HG02678 (cell line): ENCODE measurements around the gene PMEL.
"Not testable (repeated sequence)": the region's sequence is repeated elsewhere in the genome, so short reads cannot be mapped to it uniquely, and the experiment has no call there.

Experiments used
- ATAC-seq: cut with Tn5 transposase; IDR thresholded peaks from one replicate; pipeline ENCODE4 v1.9.1; 2021; ENCODE audit warnings: mild to moderate bottlenecking, moderate library complexity; ENCODE audit not compliant: unreplicated experiment

Gene PMEL

GRCh38 chr12:55983232-55983842 lies 17.5 kb upstream of the PMEL start:
- no peak for ATAC-seq

DNA sequence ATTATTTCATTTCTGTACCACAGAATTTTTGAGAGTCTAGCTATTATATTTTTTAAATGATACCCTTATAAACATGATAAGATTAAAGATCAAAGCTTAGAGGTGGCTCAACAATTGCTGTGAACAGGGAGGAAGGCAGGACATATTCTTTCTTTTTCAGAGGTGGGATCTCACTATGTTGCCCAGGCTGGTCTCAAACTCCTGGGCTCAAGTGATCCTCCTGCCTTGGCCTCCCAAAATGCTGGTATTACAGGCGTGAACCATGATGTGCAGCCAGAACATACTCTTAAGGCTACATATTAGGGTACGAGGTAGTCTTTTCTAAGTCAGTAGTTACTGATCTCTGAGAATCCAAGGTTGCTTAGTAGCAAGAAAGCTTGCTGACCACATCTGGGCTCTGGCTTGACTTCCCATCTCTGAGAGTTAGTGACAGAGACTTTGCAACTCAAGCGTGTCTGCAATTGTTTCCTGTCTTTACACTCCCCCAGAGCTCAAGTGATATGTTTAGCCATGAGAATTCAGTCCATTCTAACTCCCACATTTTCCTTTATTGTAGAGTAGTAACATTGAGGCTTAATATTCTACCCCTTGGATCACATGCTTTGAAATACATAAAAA lies 16.6 kb upstream of the PMEL start:
- peak; percentile 66 for ATAC-seq

DNA sequence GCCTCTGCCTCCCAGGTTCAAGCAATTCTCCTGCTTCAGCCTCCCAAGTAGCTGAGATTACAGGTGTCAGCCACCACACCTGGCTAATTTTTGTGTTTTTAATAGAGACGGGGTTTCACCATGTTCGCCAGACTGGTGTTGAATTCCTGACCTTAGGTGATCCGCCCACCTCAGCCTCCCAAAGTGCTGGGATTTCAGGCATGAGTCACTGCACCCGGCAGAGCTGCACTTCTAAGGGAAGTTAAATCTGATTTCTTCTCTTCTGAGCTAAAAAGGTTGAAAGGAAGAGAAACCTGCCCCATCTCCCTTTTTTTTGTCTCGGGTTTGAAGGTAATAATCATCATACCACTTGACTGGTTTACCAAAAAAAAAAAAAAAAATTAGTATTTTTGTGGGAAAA lies 16.0 kb upstream of the PMEL start:
- not testable (repeated sequence) for ATAC-seq

- ATAC-seq, result no peak
Measured at GRCh38 chr12:55979069-55979468, 13.2 kb upstream of the PMEL start.

GRCh38 chr12:55978393-55978792 lies 12.6 kb upstream of the PMEL start:
- ATAC-seq, result no peak

GRCh38 chr12:55974308-55974730 lies 8.5 kb upstream of the PMEL start:
- ATAC-seq, result peak; percentile 8

DNA sequence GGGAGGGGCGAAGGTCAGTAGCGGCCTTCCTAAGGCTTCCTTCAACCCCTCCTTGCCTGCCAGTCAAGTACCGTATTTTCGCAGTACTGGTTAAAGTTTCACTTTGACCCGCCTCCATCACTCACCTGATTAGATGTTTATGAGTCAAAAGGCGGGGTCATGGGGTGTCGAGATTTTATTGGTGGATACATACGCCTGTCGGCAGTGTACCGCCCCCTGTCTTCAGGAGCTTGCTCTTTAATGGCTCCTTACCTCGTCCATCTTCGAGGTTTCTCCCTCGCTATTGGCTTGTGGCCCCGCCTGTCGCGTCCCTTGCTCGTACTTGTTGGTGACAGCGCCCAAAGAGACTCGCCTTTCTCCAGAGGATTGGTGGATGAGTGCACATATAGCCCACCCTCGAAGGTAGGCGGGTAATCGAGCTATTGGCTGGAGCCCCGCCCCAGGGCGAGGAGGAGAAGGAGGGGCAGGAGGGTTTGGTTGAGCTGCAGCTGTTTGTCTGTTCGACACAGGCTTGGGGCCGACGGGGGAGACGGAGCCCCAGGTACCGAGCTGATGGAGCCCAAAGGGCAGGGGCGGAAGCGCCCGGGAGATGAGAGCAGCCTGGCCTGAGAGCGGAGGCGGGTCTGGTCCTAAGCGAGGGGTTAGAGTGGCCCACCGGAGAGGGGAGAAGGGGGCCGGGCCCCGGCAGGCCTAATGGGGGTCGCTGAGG lies 7.9 kb upstream of the PMEL start, which contains the start of gene RAB5B:
Gene RAB5B, plus strand, starts transcription at position 480 of the 709 bp plus-strand sequence. CDS start 12,883 bp downstream, outside the sequence.
- ATAC-seq, result peak; percentile 91

DNA sequence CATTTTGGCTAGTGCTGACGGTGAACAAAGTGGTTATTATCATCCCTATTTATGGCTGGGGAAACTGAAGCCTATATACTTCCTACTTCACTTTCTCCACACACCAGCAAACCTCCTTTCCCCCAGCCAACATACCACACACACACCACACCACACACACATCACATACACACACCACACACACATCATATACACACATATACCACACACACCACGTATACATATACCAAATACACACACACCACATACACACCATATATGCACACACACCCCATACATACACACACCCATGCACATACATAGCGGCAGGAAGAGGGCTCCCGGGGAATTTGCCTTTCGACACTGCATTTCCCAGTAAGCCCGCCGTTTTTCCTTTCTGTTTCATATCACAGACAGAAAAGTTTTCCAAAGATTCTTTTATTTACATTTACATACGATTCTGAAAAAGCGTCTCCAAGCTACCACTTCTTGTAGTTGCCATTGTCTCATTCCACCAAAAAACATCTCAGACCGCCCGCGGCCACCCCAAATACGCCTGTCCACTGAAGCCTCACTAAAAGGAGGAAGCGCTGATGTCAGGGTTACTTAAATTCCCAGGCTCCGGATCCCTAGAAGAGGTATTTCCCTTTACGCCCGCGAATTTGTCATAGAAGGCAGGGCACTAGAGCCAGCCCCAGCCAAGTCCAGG lies 7.2 kb upstream of the PMEL start:
- ATAC-seq, result no peak

- no peak for ATAC-seq
Measured at GRCh38 chr12:55972456-55972855, 6.6 kb upstream of the PMEL start.

GRCh38 chr12:55972042-55972441 lies 6.2 kb upstream of the PMEL start:
- ATAC-seq, result no peak

DNA sequence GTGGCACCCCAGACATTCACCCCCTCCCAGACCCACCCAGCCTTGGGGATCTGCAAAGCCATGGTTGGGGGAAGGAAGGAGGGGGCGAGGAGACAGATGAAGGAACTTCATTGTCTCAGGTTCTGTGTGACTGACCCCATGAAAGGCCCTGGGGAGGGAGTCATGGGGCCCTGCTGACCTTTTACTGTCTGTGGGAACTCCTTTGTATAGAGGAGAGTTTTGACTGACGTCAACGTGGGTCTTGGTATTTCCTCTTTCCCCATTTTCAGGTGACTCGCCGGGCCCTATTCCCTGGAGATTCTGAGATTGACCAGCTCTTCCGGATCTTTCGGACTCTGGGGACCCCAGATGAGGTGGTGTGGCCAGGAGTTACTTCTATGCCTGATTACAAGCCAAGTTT lies 4.9 kb upstream of the PMEL start:
- no peak for ATAC-seq

DNA sequence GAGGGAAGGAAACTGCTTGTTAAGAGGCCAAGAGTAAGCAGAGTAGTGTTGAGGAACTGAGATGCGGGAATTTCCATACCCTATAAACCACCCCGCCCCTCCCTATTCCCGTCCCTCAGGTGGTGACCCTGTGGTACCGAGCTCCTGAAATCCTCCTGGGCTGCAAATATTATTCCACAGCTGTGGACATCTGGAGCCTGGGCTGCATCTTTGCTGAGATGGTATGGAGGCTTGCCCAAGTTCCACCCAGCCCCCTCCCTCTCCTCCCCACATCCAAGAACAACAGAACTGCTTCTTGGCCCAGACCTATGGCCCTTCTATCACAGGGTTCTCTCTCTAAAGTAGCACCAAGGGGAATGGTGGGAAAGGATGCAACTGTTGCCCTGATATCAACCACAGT lies 3.5 kb upstream of the PMEL start:
- ATAC-seq, result no peak

GRCh38 chr12:55966408-55967281 lies 803 bp upstream of the PMEL start, which contains the start of gene CDK2:
CDK2 (plus strand) TSS chr12:55966830; CDS start chr12:55967009, 179 bp downstream.
- ATAC-seq, result peak; percentile 97

DNA sequence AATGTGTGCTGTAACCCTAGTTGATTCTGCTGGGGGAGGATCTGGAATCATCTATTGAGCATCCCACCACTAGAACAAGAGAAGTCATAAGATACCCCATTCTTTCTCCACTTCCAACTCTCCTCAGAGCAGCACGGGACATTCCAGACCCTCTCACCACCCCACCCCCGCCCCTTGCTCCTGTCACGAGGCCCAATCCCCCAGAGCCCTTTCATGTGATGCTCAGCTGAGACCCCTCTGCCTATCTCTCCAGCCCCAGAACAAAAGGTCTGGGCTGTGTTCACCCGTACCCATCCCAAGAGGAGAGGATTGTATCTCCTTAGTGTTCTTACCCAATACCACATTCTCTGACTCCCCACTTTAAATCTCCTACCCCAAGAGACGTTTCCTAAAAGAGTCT lies 602 bp downstream of the PMEL start:
- no peak for ATAC-seq

DNA sequence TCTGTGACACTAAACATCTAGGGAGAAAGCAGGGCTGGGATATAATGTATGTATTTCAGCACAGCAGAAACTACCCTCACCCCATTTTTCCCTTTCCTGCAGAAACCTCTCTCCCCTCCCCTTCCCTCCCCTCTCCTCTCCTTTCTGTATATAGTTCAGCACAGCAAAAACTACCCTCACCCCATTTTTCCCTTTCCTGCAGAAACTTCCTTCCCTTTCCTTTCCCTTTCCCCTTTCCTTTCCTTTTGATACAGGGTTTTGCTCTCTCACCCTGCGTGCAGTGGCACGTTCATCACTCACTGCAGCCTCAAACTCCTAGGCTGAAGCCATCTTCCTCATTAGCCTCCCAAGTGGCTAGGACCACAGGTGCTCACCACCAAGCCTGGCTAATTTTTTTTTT lies 2.1 kb downstream of the PMEL start:
- ATAC-seq, result no peak

DNA sequence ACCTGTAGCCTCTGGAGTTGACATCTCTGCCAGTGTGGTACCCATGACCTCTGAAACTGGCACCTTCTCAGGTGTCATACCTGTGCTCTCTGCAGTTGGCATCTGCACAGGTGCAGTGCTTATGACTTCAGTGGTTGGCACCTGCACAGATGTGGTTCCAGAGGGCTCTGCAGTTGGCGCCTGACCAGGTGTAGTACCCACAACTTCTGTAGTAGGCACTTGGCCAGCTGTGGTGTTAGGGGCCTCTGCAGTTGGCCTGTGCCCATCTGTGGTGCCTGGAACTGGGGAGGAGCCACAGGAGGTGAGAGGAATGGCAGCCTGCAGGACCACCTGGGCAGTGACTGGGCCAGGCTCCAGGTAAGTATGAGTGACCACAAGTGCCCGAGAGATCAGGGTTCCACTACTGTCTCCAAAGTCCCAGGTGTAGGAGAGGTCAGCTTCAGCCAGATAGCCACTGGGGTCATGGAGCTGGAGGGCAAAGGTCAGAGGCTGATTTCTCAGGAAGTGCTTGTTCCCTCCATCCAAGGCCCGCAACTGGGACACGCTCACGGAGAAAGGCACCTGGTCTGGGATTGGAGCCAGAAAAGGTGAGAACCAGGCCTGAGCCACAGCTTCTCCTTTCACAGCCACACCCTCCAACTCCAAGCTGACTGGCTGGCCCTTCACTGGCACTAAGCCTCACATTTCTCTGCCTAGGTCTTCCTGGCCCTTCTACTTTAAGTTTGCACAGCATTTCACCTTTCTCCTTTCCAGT lies 8.6 kb downstream of the PMEL start:
- ATAC-seq, result no peak

GRCh38 chr12:55955800-55956508 lies 9.9 kb downstream of the PMEL start:
- ATAC-seq, result no peak

GRCh38 chr12:55955344-55955743 lies 10.5 kb downstream of the PMEL start:
- ATAC-seq, result no peak

DNA sequence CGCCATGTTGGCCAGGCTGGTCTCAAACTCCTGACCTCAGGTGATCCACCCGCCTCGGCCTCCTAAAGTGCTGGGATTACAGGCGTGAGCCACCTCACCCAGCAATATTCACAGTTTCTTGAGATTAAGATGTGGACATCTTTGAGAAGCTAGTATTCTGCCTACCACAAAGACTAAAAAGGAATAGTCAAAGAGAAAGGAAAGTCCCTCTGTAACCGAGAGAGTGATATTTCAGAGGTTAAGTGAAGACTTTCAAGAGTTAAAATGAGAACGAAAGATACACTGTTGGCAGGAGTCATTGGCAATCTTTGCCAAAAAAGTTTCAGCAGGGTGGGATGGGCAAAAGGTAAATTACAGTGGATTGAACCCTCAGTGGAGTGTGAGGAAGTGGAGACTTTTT lies 19.3 kb downstream of the PMEL start:
- no peak for ATAC-seq
